ENCODE measurements around the gene KRTAP12-2.
"Not testable (repeated sequence)": the region's sequence is repeated elsewhere in the genome, so short reads cannot be mapped to it uniquely, and the experiment has no call there.

KRTAP12-2 gene

GRCh38 chr21:44695184-44695583 lies 28.5 kb upstream of the KRTAP12-2 start:
- H3K4me3 ChIP-seq (ENCODE audit: low read depth in 1 of 2, low read length in 2 of 2) = no peak overlapping the region
- H3K27ac ChIP-seq (ENCODE audit: low read depth, low read length) = no peak overlapping the region
- H3K27me3 ChIP-seq (ENCODE audit: control insufficient read depth in 1 of 2, insufficient read depth in 2 of 2, low read length in 2 of 2) = peaks cover 8 to 22% of the 10 kb centered on the region in 2 donors
- peaks cover 5 to 7% of the 10 kb centered on the region in 2 donors for H3K9me3 ChIP-seq (ENCODE audit: control insufficient read depth in 1 of 2, low read length in 2 of 2)
- H3K36me3 ChIP-seq (ENCODE audit: control insufficient read depth in 1 of 2, insufficient read depth in 2 of 2, low read length in 2 of 2) = no peaks in the 10 kb centered on the region
- no peaks in the 10 kb centered on the region for H3K4me1 ChIP-seq (ENCODE audit: control insufficient read depth in 1 of 2, insufficient read depth in 2 of 2, low read length in 2 of 2)
- no peak overlapping the region for H3K9ac ChIP-seq (ENCODE audit: low read depth in 1 of 2, low read length in 2 of 2)

DNA sequence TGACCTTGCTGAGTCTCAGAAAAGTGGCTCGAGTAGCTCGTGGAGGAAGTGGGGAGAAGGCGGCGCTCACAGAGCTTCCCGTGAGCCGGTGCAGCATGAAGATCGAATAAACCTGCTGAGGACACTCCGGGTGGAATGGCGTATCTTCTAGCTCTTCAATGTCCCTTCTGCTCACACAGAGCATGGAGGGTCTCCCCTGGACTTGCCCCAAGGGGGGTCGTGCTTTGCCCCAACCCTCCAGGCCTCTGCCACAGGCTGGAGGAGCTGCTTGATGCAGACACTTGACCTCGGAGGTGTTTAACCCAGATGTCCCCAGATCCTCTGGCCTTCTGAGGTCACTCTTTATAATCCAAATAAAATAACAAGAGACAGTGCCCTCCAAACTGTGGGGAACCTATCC lies 28.0 kb upstream of the KRTAP12-2 start:
- peaks cover 5 to 7% of the 10 kb centered on the region in 2 donors for H3K9me3 ChIP-seq (ENCODE audit: control insufficient read depth in 1 of 2, low read length in 2 of 2)
- no peaks in the 10 kb centered on the region for H3K4me1 ChIP-seq (ENCODE audit: control insufficient read depth in 1 of 2, insufficient read depth in 2 of 2, low read length in 2 of 2)
- H3K9ac ChIP-seq (ENCODE audit: low read depth in 1 of 2, low read length in 2 of 2) = no peak overlapping the region
- no peaks in the 10 kb centered on the region for H3K36me3 ChIP-seq (ENCODE audit: control insufficient read depth in 1 of 2, insufficient read depth in 2 of 2, low read length in 2 of 2)
- H3K27ac ChIP-seq (ENCODE audit: low read depth, low read length) = no peak overlapping the region
- H3K4me3 ChIP-seq (ENCODE audit: low read depth in 1 of 2, low read length in 2 of 2) = no peak overlapping the region
- H3K27me3 ChIP-seq (ENCODE audit: control insufficient read depth in 1 of 2, insufficient read depth in 2 of 2, low read length in 2 of 2) = peaks cover 4 to 22% of the 10 kb centered on the region in 2 donors

DNA sequence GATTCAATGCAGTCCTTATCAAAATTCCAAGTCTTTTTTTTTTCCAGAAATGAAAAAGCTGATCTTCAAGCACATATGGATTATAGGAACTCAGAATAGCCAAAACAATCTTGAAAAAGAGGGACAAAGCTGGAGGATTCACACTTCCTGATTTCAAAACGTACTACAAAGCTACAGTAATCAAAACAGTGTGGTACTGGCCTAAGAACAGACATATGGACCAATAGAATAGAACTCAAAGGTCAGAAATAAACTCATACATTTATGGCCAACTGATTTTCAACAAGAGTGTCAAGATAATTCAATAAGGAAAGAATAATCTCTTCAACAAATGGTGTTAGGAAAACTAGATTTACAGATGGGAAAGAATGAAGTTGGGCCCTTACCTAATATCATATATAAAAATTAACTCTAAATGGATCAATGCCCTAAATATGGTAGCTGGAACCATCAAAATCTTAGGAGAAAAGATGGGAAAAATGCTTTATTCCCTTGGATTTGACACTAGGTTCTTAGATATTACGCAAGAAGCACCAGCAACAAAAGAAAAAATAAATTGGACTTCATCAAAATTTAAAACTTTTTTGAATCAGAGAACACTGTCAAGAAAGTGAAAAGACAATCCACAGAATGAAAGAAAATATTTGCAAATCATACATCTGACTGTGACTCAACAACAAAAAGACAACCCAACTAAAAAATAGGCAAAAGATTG lies 26.2 kb upstream of the KRTAP12-2 start:
- no peak overlapping the region for H3K27ac ChIP-seq (ENCODE audit: low read depth, low read length)
- H3K36me3 ChIP-seq (ENCODE audit: control insufficient read depth in 1 of 2, insufficient read depth in 2 of 2, low read length in 2 of 2) = no peaks in the 10 kb centered on the region
- no peak overlapping the region for H3K4me3 ChIP-seq (ENCODE audit: low read depth in 1 of 2, low read length in 2 of 2)
- H3K9ac ChIP-seq (ENCODE audit: low read depth in 1 of 2, low read length in 2 of 2) = no peak overlapping the region
- H3K4me1 ChIP-seq (ENCODE audit: control insufficient read depth in 1 of 2, insufficient read depth in 2 of 2, low read length in 2 of 2) = no peaks in the 10 kb centered on the region
- peaks cover 5 to 7% of the 10 kb centered on the region in 2 donors for H3K9me3 ChIP-seq (ENCODE audit: control insufficient read depth in 1 of 2, low read length in 2 of 2)
- peaks cover 4 to 15% of the 10 kb centered on the region in 2 donors for H3K27me3 ChIP-seq (ENCODE audit: control insufficient read depth in 1 of 2, insufficient read depth in 2 of 2, low read length in 2 of 2)

DNA sequence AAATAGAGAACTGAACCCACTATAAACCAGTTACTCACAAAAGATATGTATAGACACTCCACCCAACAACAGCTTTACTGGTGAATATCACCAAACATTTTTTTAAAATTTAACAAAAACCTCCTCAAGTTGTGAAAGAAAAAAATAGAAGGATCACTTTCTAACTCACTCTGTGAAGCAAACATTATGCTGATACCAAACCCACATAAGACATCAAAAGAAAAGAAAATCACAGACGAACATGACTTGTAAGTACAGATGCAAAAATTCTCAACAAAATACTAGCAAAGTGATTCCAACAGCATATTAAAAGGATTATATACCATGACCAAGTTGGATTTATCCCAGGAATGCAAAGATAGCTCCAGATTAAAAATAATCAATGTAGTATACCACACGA lies 25.0 kb upstream of the KRTAP12-2 start:
- Histone ChIP-seq H3K9ac (ENCODE audit: low read depth in 1 of 2, low read length in 2 of 2) (no peak overlapping the region), H3K27me3 (ENCODE audit: control insufficient read depth in 1 of 2, insufficient read depth in 2 of 2, low read length in 2 of 2) (peaks cover 14 to 16% of the 10 kb centered on the region in 2 donors), H3K4me1 (ENCODE audit: control insufficient read depth in 1 of 2, insufficient read depth in 2 of 2, low read length in 2 of 2) (no peaks in the 10 kb centered on the region), H3K9me3 (ENCODE audit: control insufficient read depth in 1 of 2, low read length in 2 of 2) (peaks cover 5 to 7% of the 10 kb centered on the region in 2 donors), H3K27ac (ENCODE audit: low read depth, low read length) (no peak overlapping the region), H3K36me3 (ENCODE audit: control insufficient read depth in 1 of 2, insufficient read depth in 2 of 2, low read length in 2 of 2) (no peaks in the 10 kb centered on the region), H3K4me3 (ENCODE audit: low read depth in 1 of 2, low read length in 2 of 2) (no peak overlapping the region)

- not testable (repeated sequence) for H3K9me3 ChIP-seq (ENCODE audit: control insufficient read depth in 1 of 2, low read length in 2 of 2); H3K4me3 ChIP-seq (ENCODE audit: low read depth in 1 of 2, low read length in 2 of 2); H3K27ac ChIP-seq (ENCODE audit: low read depth, low read length); H3K36me3 ChIP-seq (ENCODE audit: control insufficient read depth in 1 of 2, insufficient read depth in 2 of 2, low read length in 2 of 2); H3K4me1 ChIP-seq (ENCODE audit: control insufficient read depth in 1 of 2, insufficient read depth in 2 of 2, low read length in 2 of 2); H3K9ac ChIP-seq (ENCODE audit: low read depth in 1 of 2, low read length in 2 of 2)
- H3K27me3 ChIP-seq (ENCODE audit: control insufficient read depth in 1 of 2, insufficient read depth in 2 of 2, low read length in 2 of 2) = peaks cover 8 to 18% of the 10 kb centered on the region in 2 donors
Observed at GRCh38 chr21:44689740-44690139, 23.0 kb upstream of the KRTAP12-2 start.

- Histone ChIP-seq H3K36me3 (ENCODE audit: control insufficient read depth in 1 of 2, insufficient read depth in 2 of 2, low read length in 2 of 2) (no peaks in the 10 kb centered on the region), H3K4me3 (ENCODE audit: low read depth in 1 of 2, low read length in 2 of 2) (no peak overlapping the region), H3K27ac (ENCODE audit: low read depth, low read length) (no peak overlapping the region), H3K9me3 (ENCODE audit: control insufficient read depth in 1 of 2, low read length in 2 of 2) (peaks cover under 1 to 2% of the 10 kb centered on the region in 2 donors), H3K27me3 (ENCODE audit: control insufficient read depth in 1 of 2, insufficient read depth in 2 of 2, low read length in 2 of 2) (peaks cover 8 to 18% of the 10 kb centered on the region in 2 donors), H3K4me1 (ENCODE audit: control insufficient read depth in 1 of 2, insufficient read depth in 2 of 2, low read length in 2 of 2) (no peaks in the 10 kb centered on the region), H3K9ac (ENCODE audit: low read depth in 1 of 2, low read length in 2 of 2) (no peak overlapping the region)
Observed at GRCh38 chr21:44687671-44688070, 20.9 kb upstream of the KRTAP12-2 start.

DNA sequence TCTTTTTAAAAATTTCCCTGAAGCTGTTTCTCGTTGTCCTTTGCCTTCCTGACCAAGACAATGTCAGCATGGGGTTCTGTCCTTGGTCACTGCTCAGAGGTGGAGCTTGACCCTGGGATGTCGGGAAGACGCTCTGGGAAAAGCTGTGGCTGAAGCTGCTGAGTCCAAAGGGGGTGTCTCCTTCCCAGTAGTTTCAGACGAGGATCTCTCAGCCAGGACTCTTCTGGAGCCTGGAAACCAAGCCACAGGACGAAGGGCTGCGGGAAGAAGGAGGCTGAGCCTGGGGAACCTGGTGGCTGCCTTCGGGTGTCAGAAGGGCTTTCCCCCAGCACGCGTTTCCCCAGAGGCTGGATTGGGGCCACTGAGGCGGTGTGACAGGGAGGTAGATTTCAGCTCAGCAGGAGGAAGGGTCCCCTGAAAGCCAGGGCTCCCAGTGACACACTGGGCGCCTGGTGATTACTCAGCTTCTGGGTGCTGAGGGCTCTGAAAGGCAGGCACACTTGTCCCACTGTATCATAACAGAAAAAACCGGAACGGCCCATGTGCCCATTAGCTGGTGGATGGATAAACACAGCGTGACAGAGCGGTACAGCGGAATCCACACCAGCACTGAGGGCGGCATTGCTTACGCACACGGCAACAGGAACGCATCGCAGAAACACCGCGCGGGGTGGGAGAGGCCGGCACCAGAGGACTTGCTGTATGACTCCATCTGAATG lies 20.3 kb upstream of the KRTAP12-2 start:
- Histone ChIP-seq H3K9me3 (ENCODE audit: control insufficient read depth in 1 of 2, low read length in 2 of 2) (no peaks in the 10 kb centered on the region), H3K27ac (ENCODE audit: low read depth, low read length) (no peak overlapping the region), H3K4me1 (ENCODE audit: control insufficient read depth in 1 of 2, insufficient read depth in 2 of 2, low read length in 2 of 2) (no peaks in the 10 kb centered on the region), H3K36me3 (ENCODE audit: control insufficient read depth in 1 of 2, insufficient read depth in 2 of 2, low read length in 2 of 2) (no peaks in the 10 kb centered on the region), H3K27me3 (ENCODE audit: control insufficient read depth in 1 of 2, insufficient read depth in 2 of 2, low read length in 2 of 2) (peaks cover 11 to 18% of the 10 kb centered on the region in 2 donors), H3K4me3 (ENCODE audit: low read depth in 1 of 2, low read length in 2 of 2) (no peak overlapping the region), H3K9ac (ENCODE audit: low read depth in 1 of 2, low read length in 2 of 2) (no peak overlapping the region)

DNA sequence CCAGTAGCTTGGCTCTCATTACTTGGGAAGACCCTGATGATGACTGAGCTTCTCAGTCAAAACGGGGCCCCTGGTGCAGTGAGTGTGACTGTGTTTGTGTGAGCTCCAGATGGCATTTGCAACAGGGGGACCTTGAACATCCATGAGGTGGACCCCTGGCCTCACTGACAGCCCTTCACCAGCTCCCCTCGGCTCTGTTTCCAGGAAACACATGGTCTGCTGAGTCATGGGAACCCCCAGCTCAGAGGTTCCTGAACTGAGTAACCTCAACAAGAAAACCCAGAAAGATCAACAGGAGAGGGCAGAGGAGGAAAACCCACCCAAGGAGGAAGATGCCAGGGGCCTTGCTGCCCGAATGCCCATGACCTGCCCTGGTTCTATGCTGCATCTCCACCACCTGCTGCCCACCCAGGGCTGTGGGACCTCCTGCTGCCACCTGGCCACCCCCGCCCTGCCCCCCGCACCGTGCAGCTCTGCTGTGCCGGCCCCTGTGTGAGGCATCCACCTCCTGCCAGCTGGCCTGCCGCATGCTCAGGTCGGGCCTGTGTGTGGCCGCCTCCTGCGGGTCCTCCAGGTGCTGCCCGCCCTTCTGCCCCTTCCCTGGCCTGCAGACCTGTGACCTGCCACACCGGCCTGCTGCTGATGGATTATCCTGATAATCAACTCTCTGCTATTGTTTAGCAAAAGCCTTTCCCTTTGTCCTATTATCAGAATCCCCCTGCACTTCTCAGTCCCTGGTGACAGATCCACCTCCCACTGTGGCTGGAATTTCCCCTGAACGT lies 19.5 kb upstream of the KRTAP12-2 start:
- H3K27ac ChIP-seq (ENCODE audit: low read depth, low read length) = no peak overlapping the region
- H3K4me1 ChIP-seq (ENCODE audit: control insufficient read depth in 1 of 2, insufficient read depth in 2 of 2, low read length in 2 of 2) = no peaks in the 10 kb centered on the region
- H3K36me3 ChIP-seq (ENCODE audit: control insufficient read depth in 1 of 2, insufficient read depth in 2 of 2, low read length in 2 of 2) = no peaks in the 10 kb centered on the region
- H3K9me3 ChIP-seq (ENCODE audit: control insufficient read depth in 1 of 2, low read length in 2 of 2) = no peaks in the 10 kb centered on the region
- H3K9ac ChIP-seq (ENCODE audit: low read depth in 1 of 2, low read length in 2 of 2) = no peak overlapping the region
- no peak overlapping the region for H3K4me3 ChIP-seq (ENCODE audit: low read depth in 1 of 2, low read length in 2 of 2)
- peaks cover 11 to 18% of the 10 kb centered on the region in 2 donors for H3K27me3 ChIP-seq (ENCODE audit: control insufficient read depth in 1 of 2, insufficient read depth in 2 of 2, low read length in 2 of 2)

DNA sequence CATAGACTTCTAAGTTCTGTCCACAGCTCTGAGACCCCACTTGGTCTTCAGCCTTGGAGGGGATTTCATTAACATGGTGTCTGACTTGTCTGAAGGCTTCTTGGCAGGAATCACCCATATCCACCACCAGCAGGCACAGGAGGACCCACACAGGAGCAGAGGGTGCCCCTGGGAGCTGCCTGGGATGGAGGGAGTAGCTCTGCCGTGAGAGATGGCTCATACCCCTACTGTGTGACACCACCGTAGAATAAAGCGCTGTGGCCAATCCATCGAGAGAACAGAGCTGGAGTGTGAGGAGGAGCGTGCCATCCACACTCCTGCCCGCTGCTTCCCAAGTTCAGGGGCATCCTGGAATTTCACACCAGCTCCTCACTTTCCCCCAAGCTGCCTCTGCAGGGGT lies 18.3 kb upstream of the KRTAP12-2 start:
- H3K9me3 ChIP-seq (ENCODE audit: control insufficient read depth in 1 of 2, low read length in 2 of 2); H3K27ac ChIP-seq (ENCODE audit: low read depth, low read length); H3K36me3 ChIP-seq (ENCODE audit: control insufficient read depth in 1 of 2, insufficient read depth in 2 of 2, low read length in 2 of 2); H3K4me1 ChIP-seq (ENCODE audit: control insufficient read depth in 1 of 2, insufficient read depth in 2 of 2, low read length in 2 of 2); H3K4me3 ChIP-seq (ENCODE audit: low read depth in 1 of 2, low read length in 2 of 2); H3K9ac ChIP-seq (ENCODE audit: low read depth in 1 of 2, low read length in 2 of 2): not testable (repeated sequence)
- peaks cover 11 to 14% of the 10 kb centered on the region in 2 donors for H3K27me3 ChIP-seq (ENCODE audit: control insufficient read depth in 1 of 2, insufficient read depth in 2 of 2, low read length in 2 of 2)

GRCh38 chr21:44684483-44684882 lies 17.8 kb upstream of the KRTAP12-2 start:
- H3K27me3 ChIP-seq (ENCODE audit: control insufficient read depth in 1 of 2, insufficient read depth in 2 of 2, low read length in 2 of 2) = peaks cover 8 to 14% of the 10 kb centered on the region in 2 donors
- H3K9me3 ChIP-seq (ENCODE audit: control insufficient read depth in 1 of 2, low read length in 2 of 2) = no peaks in the 10 kb centered on the region
- H3K4me1 ChIP-seq (ENCODE audit: control insufficient read depth in 1 of 2, insufficient read depth in 2 of 2, low read length in 2 of 2) = no peaks in the 10 kb centered on the region
- H3K4me3 ChIP-seq (ENCODE audit: low read depth in 1 of 2, low read length in 2 of 2) = no peak overlapping the region
- no peaks in the 10 kb centered on the region for H3K36me3 ChIP-seq (ENCODE audit: control insufficient read depth in 1 of 2, insufficient read depth in 2 of 2, low read length in 2 of 2)
- no peak overlapping the region for H3K9ac ChIP-seq (ENCODE audit: low read depth in 1 of 2, low read length in 2 of 2)
- no peak overlapping the region for H3K27ac ChIP-seq (ENCODE audit: low read depth, low read length)

Measured in duodenal mucosa (tissue), 2 donors.